WTC11 (cell line): ENCODE data around the gene ARHGAP21.

Experiments used
- AR ChIP-seq: fragments of 250-450 bp; sonication (Bioruptor Pico); IDR thresholded peaks from 2 replicates; pipeline ENCODE4 v1.9.0; 2021; ENCODE audit warnings: mild to moderate bottlenecking
- ATF3 ChIP-seq: sonication (generic); formaldehyde crosslinking; conservative IDR thresholded peaks from 2 replicates; pipeline ENCODE4 v1.8.1; 2022; ENCODE audit warnings: mild to moderate bottlenecking, missing genetic modification reagents
- CTCF ChIP-seq: fragments of 200-600 bp; IDR thresholded peaks from 2 replicates; pipeline ENCODE4 v1.8.0; 2022; ENCODE audit warnings: antibody characterized with exemption
- KAT7 ChIP-seq: sonication (generic); formaldehyde crosslinking; IDR thresholded peaks from 2 replicates; pipeline ENCODE4 v1.8.1; 2023; ENCODE audit warnings: missing genetic modification reagents, mild to moderate bottlenecking, borderline replicate concordance
- MAX ChIP-seq: sonication (generic); formaldehyde crosslinking; IDR thresholded peaks from 2 replicates; pipeline ENCODE4 v1.8.0; 2022; ENCODE audit warnings: mild to moderate bottlenecking, missing genetic modification reagents
- SMAD3 ChIP-seq: sonication (generic); formaldehyde crosslinking; IDR thresholded peaks from 2 replicates; pipeline ENCODE4 v1.8.0; 2022; ENCODE audit warnings: missing genetic modification reagents, mild to moderate bottlenecking, borderline replicate concordance

- TF ChIP-seq SMAD3 (CRISPR knock-in tag): no peak
- no peak for TF ChIP-seq CTCF
- TF ChIP-seq ATF3 (CRISPR knock-in tag): no peak
- TF ChIP-seq KAT7 (CRISPR knock-in tag): no peak
- TF ChIP-seq MAX (CRISPR knock-in tag): no peak
- no peak for TF ChIP-seq AR (CRISPR knock-in tag)
Measured at GRCh38 chr10:24574161-24574560, 149.5 kb downstream of the ARHGAP21 start.
